PC-3 (cell line): ENCODE measurements around the gene ACSM6. TPM values are rescaled to one million over a fixed set of nuclear protein-coding genes. Genes with fewer than 3 reads are reported as not detected.

Source experiments
- ATAC-seq: fragments of 200-7000 bp; cut with Tn5 transposase; 2 replicates; pipeline ENCODE4 v1.9.1; 2020; ENCODE audit warnings: mild to moderate bottlenecking, moderate library complexity
- BruUV-seq: library from RNA; stranded (reverse); fragments of 400-500 nt; replicated peaks from 2 replicates; lab custom pipeline; 2021; lab: Mats Ljungman, UMichigan
- CTCF ChIA-PET: fragments of 300-600 bp; sonication (Branson Sonifier 250); formaldehyde crosslinking; loops from one replicate; lab custom pipeline; 2022; ENCODE audit warnings: antibody characterized with exemption; lab: Charles Lee
- POLR2A ChIA-PET: fragments of 300-600 bp; sonication (Branson Sonifier 250); formaldehyde crosslinking; loops from one replicate; lab custom pipeline; 2022; ENCODE audit warnings: antibody characterized with exemption; ENCODE audit not compliant: unreplicated experiment; lab: Charles Lee
- DNase-seq: peaks from one replicate; pipeline ENCODE4 v3.0.0-alpha.2; 2015
- H2AFZ ChIP-seq: fragments of 300-600 bp; sonication (generic); 2 replicates; pipeline ENCODE4 v1.6.0; 2016; ENCODE audit warnings: antibody characterized with exemption, low read length
- H3F3A ChIP-seq: fragments of 300-600 bp; sonication (generic); one replicate; pipeline ENCODE4 v1.6.0; 2017; ENCODE audit warnings: antibody characterized with exemption, low read length, control low read depth, mild to moderate bottlenecking; ENCODE audit not compliant: unreplicated experiment
- H3K27ac ChIP-seq: fragments of 300-600 bp; sonication (generic); 2 replicates; pipeline ENCODE4 v1.5.1; 2016; ENCODE audit warnings: mild to moderate bottlenecking, low read length
- H3K27me3 ChIP-seq: fragments of 300-600 bp; sonication (generic); 2 replicates; pipeline ENCODE4 v1.6.1; 2016; ENCODE audit warnings: low read length, mixed read lengths
- H3K36me3 ChIP-seq: fragments of 300-600 bp; sonication (generic); 2 replicates; pipeline ENCODE4 v1.6.1; 2016; ENCODE audit warnings: low read depth, mixed run types, low read length, mixed read lengths
- H3K4me1 ChIP-seq: fragments of 300-600 bp; sonication (generic); 2 replicates; pipeline ENCODE4 v1.5.1; 2016; ENCODE audit warnings: low read length; ENCODE audit not compliant: insufficient read depth
- H3K4me2 ChIP-seq: fragments of 300-600 bp; sonication (generic); 2 replicates; pipeline ENCODE4 v1.6.0; 2016; ENCODE audit warnings: low read length
- H3K4me3 ChIP-seq: fragments of 300-600 bp; sonication (generic); 2 replicates; pipeline ENCODE4 v1.5.1; 2016; ENCODE audit warnings: mild to moderate bottlenecking, low read length, mixed read lengths
- H3K79me2 ChIP-seq: fragments of 300-600 bp; sonication (generic); 2 replicates; pipeline ENCODE4 v1.6.1; 2017; ENCODE audit warnings: low read length, mixed read lengths
- H3K9ac ChIP-seq: fragments of 300-600 bp; sonication (generic); 2 replicates; pipeline ENCODE4 v1.6.0; 2016; ENCODE audit warnings: mild to moderate bottlenecking, low read length
- H3K9me2 ChIP-seq: fragments of 300-600 bp; sonication (generic); replicated peaks from 2 replicates; pipeline ENCODE4 v1.6.1; 2016; ENCODE audit warnings: mixed run types, low read length, mixed read lengths
- H3K9me3 ChIP-seq: fragments of 300-600 bp; sonication (generic); 2 replicates; pipeline ENCODE4 v1.6.1; 2016; ENCODE audit warnings: low read length, mixed read lengths
- H4K20me1 ChIP-seq: fragments of 300-600 bp; sonication (generic); 2 replicates; pipeline ENCODE4 v1.6.1; 2016; ENCODE audit warnings: low read length, mixed read lengths
- EZH2 ChIP-seq: fragments of 300-600 bp; sonication (generic); IDR thresholded peaks from one replicate; pipeline ENCODE4 v1.6.1; 2017; ENCODE audit warnings: antibody characterized with exemption, mild to moderate bottlenecking, low read length; ENCODE audit not compliant: unreplicated experiment
- EZH2phosphoT487 ChIP-seq: fragments of 300-600 bp; sonication (generic); IDR thresholded peaks from 2 replicates; pipeline ENCODE4 v1.6.1; 2018; ENCODE audit warnings: mild to moderate bottlenecking, antibody characterized with exemption, low read length, borderline replicate concordance
- intact Hi-C: fragments of 100-400 bp; cut with micrococcal nuclease; formaldehyde crosslinking; loops from 2 replicates; pipeline ENCODE4 v1.9.0; 2023
- total RNA-seq: library from RNA; depleted of rRNA; stranded (reverse); fragments of >200 nt; gene quantifications from 2 replicates; pipeline ENCODE4 v1.2.3, GENCODE V29; 2014
- TF ChIP-seq, protein P1 (sequence below): fragments of 300-600 bp; sonication (generic); conservative IDR thresholded peaks from 2 replicates; pipeline ENCODE4 v1.5.1; 2017; ENCODE audit warnings: antibody characterized with exemption, low read depth, mild to moderate bottlenecking, low read length

The ACSM6 gene
- total RNA-seq, 1 experiment from 2014 or later, result not detected

DNA sequence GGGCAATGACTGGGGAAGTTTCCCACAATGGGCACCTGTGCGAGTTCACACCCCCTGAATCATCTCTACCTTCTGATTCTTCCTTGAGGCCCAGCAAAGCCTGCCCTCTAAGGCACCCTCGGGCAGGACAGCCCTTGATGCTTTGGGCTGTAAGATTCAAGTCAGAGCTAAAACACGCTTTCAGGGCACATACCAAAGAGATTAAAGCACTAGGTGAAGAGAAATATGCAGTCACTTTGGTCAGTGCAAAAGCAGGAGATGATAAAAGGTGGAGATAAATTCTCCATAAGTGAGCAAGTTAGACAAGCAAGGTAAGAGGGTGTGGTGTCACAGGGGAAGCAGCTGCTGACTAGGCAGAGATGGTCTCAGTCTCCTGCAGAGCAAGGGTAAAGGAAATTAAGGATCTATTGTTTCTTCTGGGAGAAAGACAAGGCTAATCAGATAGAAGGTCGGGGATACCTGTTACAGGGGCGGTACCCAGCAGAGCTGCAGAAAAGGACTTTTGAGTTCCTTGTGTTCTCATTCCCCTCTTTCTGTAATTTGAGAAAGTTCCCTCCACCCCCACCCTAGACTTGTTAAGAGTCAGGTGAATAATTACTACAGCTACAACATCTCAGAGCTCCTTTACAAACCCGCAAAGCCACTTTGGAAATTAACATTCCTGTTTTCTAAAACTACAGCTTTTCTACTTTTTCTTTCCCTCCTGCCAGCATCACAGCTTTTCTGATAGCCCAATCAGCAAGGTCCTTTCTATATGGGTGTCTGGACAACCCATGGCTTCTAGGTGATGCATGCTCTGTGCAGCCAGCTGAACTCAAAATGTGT lies 70.4 kb downstream of the ACSM6 start:
- Histone ChIP-seq H3K36me3 (peaks cover 20% of the 10 kb centered on the region), H3K27me3 (no peaks in the 10 kb centered on the region), H4K20me1 (no peaks in the 10 kb centered on the region), H3K4me1 (peaks cover 34% of the 10 kb centered on the region), H3F3A (peaks cover 3% of the 10 kb centered on the region), H3K4me2 (no peak overlapping the region), H3K4me3 (no peak overlapping the region), H3K9me3 (no peaks in the 10 kb centered on the region), H3K9ac (no peak overlapping the region), H3K9me2 (no peaks in the 10 kb centered on the region), H2AFZ (no peak overlapping the region), H3K27ac (no peak overlapping the region), H3K79me2 (0 out of 2 replicates have a peak, but pooled peaks cover 11% of the 10 kb centered on the region)
- ChIA-PET POLR2A (interaction anchor here (0.8 kb wide), 1 partner anchor 125 kb away, joined by 4 read pairs; no protein-coding TSS in a partner anchor), CTCF (no interaction called here)
- DNase-seq, result no peak
- no peak for ATAC-seq
- BruUV-seq, result no TSS peak
- TF ChIP-seq EZH2phosphoT487 (no peak), EZH2 (no peak)
- TF ChIP-seq, protein P1, sequence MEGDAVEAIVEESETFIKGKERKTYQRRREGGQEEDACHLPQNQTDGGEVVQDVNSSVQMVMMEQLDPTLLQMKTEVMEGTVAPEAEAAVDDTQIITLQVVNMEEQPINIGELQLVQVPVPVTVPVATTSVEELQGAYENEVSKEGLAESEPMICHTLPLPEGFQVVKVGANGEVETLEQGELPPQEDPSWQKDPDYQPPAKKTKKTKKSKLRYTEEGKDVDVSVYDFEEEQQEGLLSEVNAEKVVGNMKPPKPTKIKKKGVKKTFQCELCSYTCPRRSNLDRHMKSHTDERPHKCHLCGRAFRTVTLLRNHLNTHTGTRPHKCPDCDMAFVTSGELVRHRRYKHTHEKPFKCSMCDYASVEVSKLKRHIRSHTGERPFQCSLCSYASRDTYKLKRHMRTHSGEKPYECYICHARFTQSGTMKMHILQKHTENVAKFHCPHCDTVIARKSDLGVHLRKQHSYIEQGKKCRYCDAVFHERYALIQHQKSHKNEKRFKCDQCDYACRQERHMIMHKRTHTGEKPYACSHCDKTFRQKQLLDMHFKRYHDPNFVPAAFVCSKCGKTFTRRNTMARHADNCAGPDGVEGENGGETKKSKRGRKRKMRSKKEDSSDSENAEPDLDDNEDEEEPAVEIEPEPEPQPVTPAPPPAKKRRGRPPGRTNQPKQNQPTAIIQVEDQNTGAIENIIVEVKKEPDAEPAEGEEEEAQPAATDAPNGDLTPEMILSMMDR, result no peak
- intact Hi-C loops, result no loop called here

DNA sequence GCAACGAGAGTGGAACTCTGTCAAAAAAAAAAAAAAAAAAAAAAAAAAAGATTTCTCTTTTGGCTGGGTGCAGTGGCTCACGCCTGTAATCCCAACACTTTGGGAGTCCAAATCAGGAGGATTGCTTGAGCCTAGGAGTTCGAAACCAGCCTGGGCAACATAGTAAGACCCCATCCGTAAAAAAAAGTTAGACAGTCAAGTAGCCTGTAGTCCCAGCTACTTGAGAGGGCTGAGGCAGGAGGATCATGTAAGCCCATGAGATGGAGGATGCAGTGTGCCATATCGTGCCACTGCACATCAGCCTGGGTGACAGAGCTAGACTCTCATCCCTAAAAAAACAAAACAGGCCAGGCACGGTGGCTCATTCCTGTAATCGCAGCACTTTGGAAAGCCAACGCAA lies 71.5 kb downstream of the ACSM6 start:
- POLR2A ChIA-PET, result no interaction called here

More for the DNA sequence above, 71.5 kb downstream of the ACSM6 start:
- Histone ChIP-seq H3F3A (peaks cover 3% of the 10 kb centered on the region), H3K79me2 (0 out of 2 replicates have a peak, but pooled peaks cover under 1% of the 10 kb centered on the region), H3K9me2 (no peaks in the 10 kb centered on the region), H3K9ac (no peak overlapping the region), H3K4me3 (no peak overlapping the region), H3K36me3 (peaks cover 9% of the 10 kb centered on the region), H3K4me1 (peaks cover 29% of the 10 kb centered on the region), H3K4me2 (no peak overlapping the region), H3K9me3 (no peaks in the 10 kb centered on the region), H3K27ac (no peak overlapping the region), H4K20me1 (no peaks in the 10 kb centered on the region), H2AFZ (no peak overlapping the region), H3K27me3 (no peaks in the 10 kb centered on the region)
- TF ChIP-seq EZH2phosphoT487, result no peak
- no peak for TF ChIP-seq EZH2
- TF ChIP-seq, protein P1, result no peak
- no peak for ATAC-seq
- CTCF ChIA-PET, result no interaction called here
- BruUV-seq, result no TSS peak
- DNase-seq, result no peak
- intact Hi-C loops, result no loop called here
